ENCODE data around the gene CCIN.
"Not testable (repeated sequence)": the region's sequence is repeated elsewhere in the genome, so short reads cannot be mapped to it uniquely, and the experiment has no call there.

Gene CCIN

DNA sequence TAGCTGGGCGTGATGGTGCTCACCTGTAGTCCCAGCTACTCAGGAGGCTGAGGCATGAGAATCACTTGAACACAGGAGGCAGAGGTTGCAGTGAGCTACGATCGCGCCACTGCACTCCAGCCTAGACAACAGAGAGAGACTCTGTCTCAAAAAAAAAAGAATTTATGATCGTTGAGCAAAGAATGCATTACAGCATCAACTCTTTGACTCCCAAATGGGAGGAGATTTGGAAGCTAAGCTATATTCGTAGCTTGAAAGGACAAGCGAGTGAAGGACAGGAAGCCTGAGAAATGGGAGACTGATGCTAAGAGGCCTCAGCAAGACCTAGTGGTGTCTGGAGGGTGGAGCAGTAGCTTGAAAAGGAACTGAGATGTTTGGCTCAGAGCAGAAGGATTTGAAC is 10.3 kb upstream of the CCIN start:
- no peak for DNase-seq (ENCODE audit: low read depth)
- TF ChIP-seq, protein P1, sequence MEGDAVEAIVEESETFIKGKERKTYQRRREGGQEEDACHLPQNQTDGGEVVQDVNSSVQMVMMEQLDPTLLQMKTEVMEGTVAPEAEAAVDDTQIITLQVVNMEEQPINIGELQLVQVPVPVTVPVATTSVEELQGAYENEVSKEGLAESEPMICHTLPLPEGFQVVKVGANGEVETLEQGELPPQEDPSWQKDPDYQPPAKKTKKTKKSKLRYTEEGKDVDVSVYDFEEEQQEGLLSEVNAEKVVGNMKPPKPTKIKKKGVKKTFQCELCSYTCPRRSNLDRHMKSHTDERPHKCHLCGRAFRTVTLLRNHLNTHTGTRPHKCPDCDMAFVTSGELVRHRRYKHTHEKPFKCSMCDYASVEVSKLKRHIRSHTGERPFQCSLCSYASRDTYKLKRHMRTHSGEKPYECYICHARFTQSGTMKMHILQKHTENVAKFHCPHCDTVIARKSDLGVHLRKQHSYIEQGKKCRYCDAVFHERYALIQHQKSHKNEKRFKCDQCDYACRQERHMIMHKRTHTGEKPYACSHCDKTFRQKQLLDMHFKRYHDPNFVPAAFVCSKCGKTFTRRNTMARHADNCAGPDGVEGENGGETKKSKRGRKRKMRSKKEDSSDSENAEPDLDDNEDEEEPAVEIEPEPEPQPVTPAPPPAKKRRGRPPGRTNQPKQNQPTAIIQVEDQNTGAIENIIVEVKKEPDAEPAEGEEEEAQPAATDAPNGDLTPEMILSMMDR (IDR thresholded peaks at IDR 0.05; ENCODE audit: insufficient read depth, low read depth, low read length, missing control alignments), result no peak
- H3K4me3 ChIP-seq (ENCODE audit: low read length), result no peak overlapping the region

DNA sequence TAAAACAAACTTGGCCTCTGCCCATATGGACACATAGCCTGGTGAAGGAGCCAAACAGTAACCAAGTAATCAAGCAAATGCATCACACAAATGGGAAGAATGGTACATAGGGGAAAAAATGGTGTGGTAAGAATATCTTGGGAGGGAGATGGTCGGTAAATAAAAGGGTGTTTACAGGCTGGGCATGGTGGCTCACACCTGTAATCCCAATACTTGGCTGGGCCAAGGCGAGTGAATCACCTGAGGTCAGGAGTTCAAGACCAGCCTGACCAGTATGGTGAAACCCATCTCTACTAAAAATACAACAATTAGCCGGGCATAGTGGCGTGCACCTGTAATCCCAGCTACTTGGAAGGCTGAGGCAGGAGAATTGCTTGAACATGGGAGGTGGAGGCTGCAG is 9.7 kb upstream of the CCIN start:
- not testable (repeated sequence) for DNase-seq (ENCODE audit: low read depth)

DNA sequence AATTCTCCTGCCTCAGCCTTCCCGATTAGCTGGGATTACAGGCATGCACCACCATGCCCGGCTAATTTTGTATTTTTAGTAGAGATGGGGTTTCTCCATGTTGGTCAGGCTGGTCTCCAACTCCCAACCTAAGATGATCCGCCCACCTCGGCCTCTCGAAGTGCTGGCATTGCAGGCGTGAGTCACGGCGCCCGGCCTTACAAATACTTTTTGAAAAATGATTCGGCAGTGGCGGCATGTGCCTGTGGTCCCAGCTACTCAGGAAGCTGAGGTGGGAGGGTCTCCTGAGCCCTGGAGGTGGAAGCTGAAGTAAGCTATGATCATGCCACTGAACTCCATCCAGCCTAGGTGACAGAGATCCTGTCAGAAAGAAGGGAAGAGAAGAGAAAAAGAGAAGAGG is 9.1 kb upstream of the CCIN start:
- DNase-seq (ENCODE audit: low read depth); H3K4me3 ChIP-seq (ENCODE audit: low read length): not testable (repeated sequence)

More for the DNA sequence above, 9.7 kb upstream of the CCIN start:
- not testable (repeated sequence) for H3K4me3 ChIP-seq (ENCODE audit: low read length)

DNA sequence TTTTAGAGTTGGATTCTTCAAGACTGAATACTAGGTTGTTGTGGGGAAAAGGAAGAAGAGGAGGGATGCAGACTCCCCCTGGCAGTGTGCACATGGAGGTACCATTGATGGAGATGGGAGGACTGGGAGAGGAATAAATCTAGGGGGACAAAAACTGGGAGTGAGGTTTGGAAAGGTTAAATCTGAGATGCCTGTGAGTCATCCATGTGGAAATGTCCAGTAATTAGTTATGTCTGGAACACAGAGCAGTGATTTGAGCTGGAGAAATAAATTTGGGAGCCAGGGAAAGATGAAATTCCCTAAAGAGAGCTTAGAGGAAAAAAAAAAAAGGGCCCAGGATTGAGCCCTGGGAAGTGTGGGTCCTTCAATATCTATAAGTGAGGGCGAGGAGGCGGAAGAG is 8.0 kb upstream of the CCIN start:
- TF ChIP-seq, protein P1 (IDR thresholded peaks at IDR 0.05; ENCODE audit: insufficient read depth, low read depth, low read length, missing control alignments), result no peak
- no peak for DNase-seq (ENCODE audit: low read depth)
- no peak overlapping the region for H3K4me3 ChIP-seq (ENCODE audit: low read length)

DNA sequence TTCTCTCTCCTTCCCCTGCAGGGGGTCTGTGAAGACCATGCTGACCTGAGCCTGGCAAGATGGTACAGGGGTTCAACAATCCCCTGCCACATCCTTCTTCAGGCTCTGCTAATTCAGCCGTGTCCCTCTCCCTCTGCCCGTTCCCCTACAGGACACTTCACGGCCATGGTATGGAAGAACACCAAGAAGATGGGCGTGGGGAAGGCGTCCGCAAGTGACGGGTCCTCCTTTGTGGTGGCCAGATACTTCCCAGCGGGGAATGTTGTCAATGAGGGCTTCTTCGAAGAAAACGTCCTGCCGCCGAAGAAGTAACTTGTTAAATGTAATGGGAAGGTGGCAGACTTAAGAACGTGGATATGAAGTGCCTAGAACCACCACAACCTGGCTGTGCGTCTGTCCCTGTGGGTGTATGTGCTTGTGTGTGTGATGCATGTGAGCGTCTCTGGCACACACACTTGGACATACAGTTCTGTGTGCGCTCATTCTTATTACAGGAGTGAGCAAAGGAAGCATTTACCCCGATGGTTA is 6.9 kb upstream of the CCIN start:
- H3K4me3 ChIP-seq (ENCODE audit: low read length), result no peak overlapping the region
- TF ChIP-seq, protein P1 (IDR thresholded peaks at IDR 0.05; ENCODE audit: insufficient read depth, low read depth, low read length, missing control alignments), result no peak
- DNase-seq (ENCODE audit: low read depth), result no peak

DNA sequence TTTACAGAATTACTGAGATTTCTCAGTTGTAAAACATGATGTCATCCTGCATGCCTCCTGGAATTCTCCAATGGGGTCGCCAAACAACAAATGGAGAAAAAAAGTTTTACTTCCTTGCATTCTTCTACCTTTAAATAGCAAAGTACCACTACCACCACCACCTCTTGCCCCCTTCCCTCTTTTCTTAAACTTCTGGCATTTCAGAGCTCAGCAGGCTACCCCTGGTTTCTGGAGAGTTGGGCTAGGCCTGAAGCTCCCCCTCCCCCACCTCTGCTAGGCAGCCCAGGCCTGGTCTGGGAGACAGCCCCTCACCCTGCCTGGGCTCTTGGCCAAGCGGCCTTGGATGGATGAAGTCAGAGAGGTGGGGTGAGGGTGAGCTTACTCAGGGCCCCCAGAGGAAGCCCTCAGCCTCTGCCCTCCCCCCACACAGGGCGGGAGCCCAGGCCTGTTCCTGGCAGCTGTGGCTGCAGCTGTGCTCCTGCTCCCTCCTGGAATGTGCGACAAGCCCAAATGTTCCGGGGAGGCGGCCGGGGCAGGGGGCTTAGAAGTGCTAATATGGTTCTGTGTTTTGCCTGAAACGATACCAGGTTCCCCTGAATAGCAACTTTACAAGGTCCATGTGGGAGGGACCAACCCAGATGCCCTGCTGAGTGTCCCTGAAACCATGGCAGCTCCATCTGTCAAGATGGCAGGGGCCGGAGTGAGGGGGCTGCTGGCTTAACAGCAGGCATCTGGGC is 6.0 kb upstream of the CCIN start:
- DNase-seq (ENCODE audit: low read depth), result no peak
- TF ChIP-seq, protein P1 (IDR thresholded peaks at IDR 0.05; ENCODE audit: insufficient read depth, low read depth, low read length, missing control alignments), result no peak
- no peak overlapping the region for H3K4me3 ChIP-seq (ENCODE audit: low read length)

DNA sequence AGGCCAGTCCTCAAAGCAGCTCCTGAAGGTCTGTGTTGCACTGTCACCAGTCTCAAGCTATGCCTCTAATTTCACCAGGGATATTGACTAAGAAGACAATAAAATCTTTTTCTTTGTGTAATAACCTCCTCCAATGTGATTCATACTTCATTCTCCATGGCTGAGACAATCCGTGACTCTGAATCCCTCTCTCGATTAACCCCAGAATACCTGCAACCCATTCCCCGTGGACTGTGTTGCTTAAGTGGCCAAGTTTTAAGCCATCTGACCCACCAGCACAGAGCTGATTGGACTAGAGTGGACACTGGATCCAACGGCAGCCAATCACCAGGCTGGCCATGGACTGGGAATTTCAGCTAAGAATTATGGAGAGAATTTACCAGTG is 5.4 kb upstream of the CCIN start:
- no peak overlapping the region for H3K4me3 ChIP-seq (ENCODE audit: low read length)
- TF ChIP-seq, protein P1 (IDR thresholded peaks at IDR 0.05; ENCODE audit: insufficient read depth, low read depth, low read length, missing control alignments), result no peak
- DNase-seq (ENCODE audit: low read depth), result peak; percentile 40

DNA sequence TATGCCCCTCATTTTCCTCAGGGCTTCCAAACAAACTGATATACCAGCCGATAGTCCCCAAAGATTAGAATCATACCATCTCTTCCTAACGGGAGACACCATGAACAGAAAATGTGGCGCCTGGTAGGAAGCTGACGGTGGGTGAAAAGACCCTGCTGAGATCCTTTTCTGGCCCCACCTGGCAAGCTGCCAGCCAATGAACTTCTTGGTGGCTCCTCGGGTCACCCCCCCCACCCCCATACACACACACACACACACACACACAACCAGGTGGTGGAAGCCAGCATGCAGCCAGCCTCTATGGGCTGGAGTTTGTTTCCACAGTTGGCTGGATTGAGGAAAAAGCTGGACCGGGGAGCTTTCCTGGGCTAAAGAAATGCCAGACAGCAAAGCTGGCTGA is 4.8 kb upstream of the CCIN start:
- TF ChIP-seq, protein P1 (IDR thresholded peaks at IDR 0.05; ENCODE audit: insufficient read depth, low read depth, low read length, missing control alignments), result no peak
- H3K4me3 ChIP-seq (ENCODE audit: low read length), result no peak overlapping the region
- no peak for DNase-seq (ENCODE audit: low read depth)
